ENCODE results near the gene ZBTB7C.

Gene ZBTB7C

GRCh38 chr18:48122376-48122775, 286.8 kb downstream of the ZBTB7C start:
- no peak for DNase-seq (ENCODE audit: low read depth in 3 of 3)

GRCh38 chr18:48121752-48122151, 287.4 kb downstream of the ZBTB7C start:
- no peak for DNase-seq (ENCODE audit: low read depth in 3 of 3)

GRCh38 chr18:48119204-48119603, 290.0 kb downstream of the ZBTB7C start:
- DNase-seq (ENCODE audit: low read depth in 3 of 3), result no peak

GRCh38 chr18:48116873-48117630, 292.1 kb downstream of the ZBTB7C start:
- no peak for DNase-seq (ENCODE audit: low read depth in 3 of 3)

- DNase-seq (ENCODE audit: low read depth in 3 of 3), result no peak
These were observed 293.2 kb downstream of the ZBTB7C start for GRCh38 chr18:48116017-48116416.

GRCh38 chr18:48113691-48114090, 295.5 kb downstream of the ZBTB7C start:
- DNase-seq (ENCODE audit: low read depth in 3 of 3), result no peak

GRCh38 chr18:48111587-48111986, 297.6 kb downstream of the ZBTB7C start:
- DNase-seq (ENCODE audit: low read depth in 3 of 3), result no peak

- no peak for DNase-seq (ENCODE audit: low read depth in 3 of 3)
These were observed 298.4 kb downstream of the ZBTB7C start for GRCh38 chr18:48110797-48111196.

- no peak for DNase-seq (ENCODE audit: low read depth in 3 of 3)
These were observed 299.2 kb downstream of the ZBTB7C start for GRCh38 chr18:48109961-48110493.

GRCh38 chr18:48108136-48108535, 301.0 kb downstream of the ZBTB7C start:
- no peak for DNase-seq (ENCODE audit: low read depth in 3 of 3)

GRCh38 chr18:48106976-48107781, 302.0 kb downstream of the ZBTB7C start:
- DNase-seq (ENCODE audit: low read depth in 3 of 3), result no peak

- DNase-seq (ENCODE audit: low read depth in 3 of 3), result no peak
These were observed 302.7 kb downstream of the ZBTB7C start for GRCh38 chr18:48106498-48106897.

GRCh38 chr18:48105317-48105716, 303.9 kb downstream of the ZBTB7C start:
- no peak for DNase-seq (ENCODE audit: low read depth in 3 of 3)

GRCh38 chr18:48104705-48105104, 304.5 kb downstream of the ZBTB7C start:
- no peak for DNase-seq (ENCODE audit: low read depth in 3 of 3)

- DNase-seq (ENCODE audit: low read depth in 3 of 3), result no peak
These were observed 308.5 kb downstream of the ZBTB7C start for GRCh38 chr18:48100651-48101165.

- no peak for DNase-seq (ENCODE audit: low read depth in 3 of 3)
These were observed 309.0 kb downstream of the ZBTB7C start for GRCh38 chr18:48100165-48100575.

- DNase-seq (ENCODE audit: low read depth in 3 of 3), result no peak
These were observed 309.6 kb downstream of the ZBTB7C start for GRCh38 chr18:48099481-48100164.

GRCh38 chr18:48098538-48098937, 310.6 kb downstream of the ZBTB7C start:
- no peak for DNase-seq (ENCODE audit: low read depth in 3 of 3)

GRCh38 chr18:48098007-48098406, 311.2 kb downstream of the ZBTB7C start:
- DNase-seq (ENCODE audit: low read depth in 3 of 3), result no peak

GRCh38 chr18:48095726-48096125, 313.5 kb downstream of the ZBTB7C start:
- no peak for DNase-seq (ENCODE audit: low read depth in 3 of 3)

GRCh38 chr18:48093104-48093503, 316.1 kb downstream of the ZBTB7C start:
- no peak for DNase-seq (ENCODE audit: low read depth in 3 of 3)

Measured in stimulated activated CD4-positive, alpha-beta T cell treated with anti-CD3 and anti-CD28 coated beads, TNF-alpha, amount 100 ng/mL, for 4 hours (primary cell).